ENCODE measurements around the gene SHANK1. TPM values are rescaled to one million over a fixed set of nuclear protein-coding genes. Genes with fewer than 3 reads are reported as not detected.

The SHANK1 gene
- total and polyA plus RNA-seq, 2 of the 13 experiments (the other 11 are each of a cell fraction or from before 2014, with no cell fraction given) = not detected

DNA sequence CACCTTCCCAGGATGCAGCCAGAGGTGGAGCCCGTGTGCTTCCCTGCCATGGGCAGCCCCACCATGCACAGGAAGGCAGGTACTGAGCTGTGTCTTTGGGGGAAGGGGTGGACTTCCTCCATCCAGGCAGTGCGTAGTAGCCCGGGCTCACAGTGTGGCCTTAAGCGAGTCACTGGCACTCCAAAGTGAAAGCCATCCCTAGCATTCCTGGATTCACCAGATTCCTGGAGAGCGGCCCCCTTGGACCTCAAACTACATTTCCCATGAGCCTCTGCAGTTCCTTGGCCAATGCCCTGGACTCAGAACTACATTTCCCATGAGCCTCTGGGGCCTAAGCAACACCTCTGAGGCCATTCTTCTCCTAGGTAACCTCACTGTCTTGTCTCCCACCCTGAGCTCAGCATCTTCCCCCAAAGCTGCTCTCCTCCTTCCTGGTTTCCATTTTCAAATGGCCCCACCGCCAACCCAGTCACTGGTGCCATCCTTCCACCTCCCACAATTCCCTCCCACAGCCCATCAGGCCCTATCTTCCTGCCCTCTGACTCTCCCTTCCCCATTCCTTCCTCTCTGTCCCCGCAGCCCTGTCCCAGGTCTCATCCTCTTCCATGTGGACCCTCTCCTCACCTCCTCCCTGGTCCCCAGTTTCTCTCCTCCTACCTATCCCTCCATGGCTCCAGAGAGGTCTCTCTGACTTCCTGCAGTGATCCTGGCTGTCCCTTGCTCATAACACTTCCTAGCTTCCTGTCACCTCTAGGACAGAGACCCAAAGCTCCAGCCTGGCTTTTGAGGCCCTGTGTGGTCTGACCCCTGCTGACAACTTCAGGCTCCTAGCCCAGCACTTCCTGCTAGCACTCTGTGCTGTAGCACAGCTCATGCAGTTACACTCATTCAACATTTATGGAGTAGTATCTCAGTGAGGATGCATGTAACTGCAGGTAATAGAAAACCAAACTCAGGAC lies 69.9 kb downstream of the SHANK1 start, which contains the start of gene C19orf81 (continued):
- TF ChIP-seq HCFC1 (IDR thresholded peaks at IDR 0.05; ENCODE audit: low read depth, low read length) = peak; percentile 17; the same call in 1 of the 2 replicates
- TF ChIP-seq ZNF83 (CRISPR knock-in tag; IDR thresholded peaks at IDR 0.05; ENCODE audit: borderline replicate concordance) = no peak
- TF ChIP-seq, protein P1, sequence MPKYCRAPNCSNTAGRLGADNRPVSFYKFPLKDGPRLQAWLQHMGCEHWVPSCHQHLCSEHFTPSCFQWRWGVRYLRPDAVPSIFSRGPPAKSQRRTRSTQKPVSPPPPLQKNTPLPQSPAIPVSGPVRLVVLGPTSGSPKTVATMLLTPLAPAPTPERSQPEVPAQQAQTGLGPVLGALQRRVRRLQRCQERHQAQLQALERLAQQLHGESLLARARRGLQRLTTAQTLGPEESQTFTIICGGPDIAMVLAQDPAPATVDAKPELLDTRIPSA (CRISPR knock-in tag; IDR thresholded peaks at IDR 0.05; ENCODE audit: borderline replicate concordance) = no peak
- TF ChIP-seq HMGA1 (CRISPR knock-in tag; conservative IDR thresholded peaks at IDR 0.05) = no peak
- no peak for TF ChIP-seq ZMYM2 (CRISPR knock-in tag; IDR thresholded peaks at IDR 0.05)
- TF ChIP-seq MBD4 (IDR thresholded peaks at IDR 0.05; ENCODE audit: borderline replicate concordance, low read length) = no peak
- TF ChIP-seq, protein P2, sequence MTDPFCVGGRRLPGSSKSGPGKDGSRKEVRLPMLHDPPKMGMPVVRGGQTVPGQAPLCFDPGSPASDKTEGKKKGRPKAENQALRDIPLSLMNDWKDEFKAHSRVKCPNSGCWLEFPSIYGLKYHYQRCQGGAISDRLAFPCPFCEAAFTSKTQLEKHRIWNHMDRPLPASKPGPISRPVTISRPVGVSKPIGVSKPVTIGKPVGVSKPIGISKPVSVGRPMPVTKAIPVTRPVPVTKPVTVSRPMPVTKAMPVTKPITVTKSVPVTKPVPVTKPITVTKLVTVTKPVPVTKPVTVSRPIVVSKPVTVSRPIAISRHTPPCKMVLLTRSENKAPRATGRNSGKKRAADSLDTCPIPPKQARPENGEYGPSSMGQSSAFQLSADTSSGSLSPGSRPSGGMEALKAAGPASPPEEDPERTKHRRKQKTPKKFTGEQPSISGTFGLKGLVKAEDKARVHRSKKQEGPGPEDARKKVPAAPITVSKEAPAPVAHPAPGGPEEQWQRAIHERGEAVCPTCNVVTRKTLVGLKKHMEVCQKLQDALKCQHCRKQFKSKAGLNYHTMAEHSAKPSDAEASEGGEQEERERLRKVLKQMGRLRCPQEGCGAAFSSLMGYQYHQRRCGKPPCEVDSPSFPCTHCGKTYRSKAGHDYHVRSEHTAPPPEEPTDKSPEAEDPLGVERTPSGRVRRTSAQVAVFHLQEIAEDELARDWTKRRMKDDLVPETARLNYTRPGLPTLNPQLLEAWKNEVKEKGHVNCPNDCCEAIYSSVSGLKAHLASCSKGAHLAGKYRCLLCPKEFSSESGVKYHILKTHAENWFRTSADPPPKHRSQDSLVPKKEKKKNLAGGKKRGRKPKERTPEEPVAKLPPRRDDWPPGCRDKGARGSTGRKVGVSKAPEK (CRISPR knock-in tag; IDR thresholded peaks at IDR 0.05; ENCODE audit: borderline replicate concordance) = no peak
- TF ChIP-seq ZNF598 (CRISPR knock-in tag; IDR thresholded peaks at IDR 0.05; ENCODE audit: borderline replicate concordance) = no peak
- no peak for TF ChIP-seq ARNT2 (CRISPR knock-in tag; IDR thresholded peaks at IDR 0.05; ENCODE audit: low read depth)
- peak; percentile 90 for TF ChIP-seq ZNF143 (CRISPR knock-in tag; IDR thresholded peaks at IDR 0.05)
- no peak for TF ChIP-seq ZNF180 (CRISPR knock-in tag; IDR thresholded peaks at IDR 0.05; ENCODE audit: borderline replicate concordance, low read depth)
- TF ChIP-seq, protein P3, sequence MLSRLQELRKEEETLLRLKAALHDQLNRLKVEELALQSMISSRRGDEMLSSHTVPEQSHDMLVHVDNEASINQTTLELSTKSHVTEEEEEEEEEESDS (CRISPR knock-in tag; IDR thresholded peaks at IDR 0.05; ENCODE audit: borderline replicate concordance) = no peak
- no peak for TF ChIP-seq ETV5 (CRISPR knock-in tag; IDR thresholded peaks at IDR 0.05; ENCODE audit: borderline replicate concordance)

Measured in HepG2 (cell line).